Calu3 (cell line): Measurements from ENCODE around the gene SIRPB1. TPM values are rescaled to one million over a fixed set of nuclear protein-coding genes. Genes with fewer than 3 reads are reported as not detected.

Source experiments
- BruUV-seq: library from RNA; stranded (reverse); fragments of 400-500 nt; replicated peaks from 2 replicates; lab custom pipeline; 2021; lab: Mats Ljungman, UMichigan
- CTCF ChIA-PET: fragments of 300-600 bp; sonication (Branson Sonifier 250); formaldehyde crosslinking; loops from one replicate; lab custom pipeline; 2022; ENCODE audit warnings: antibody characterized with exemption; lab: Charles Lee
- DNase-seq: peaks from one replicate; pipeline ENCODE4 v3.0.0; 2022
- H3K27ac Mint-ChIP-seq: one replicate; pipeline ENCODE4 v1.8.0; 2022; ENCODE audit warnings: mixed read lengths; ENCODE audit not compliant: unreplicated experiment
- H3K27me3 Mint-ChIP-seq: one replicate; pipeline ENCODE4 v1.8.0; 2022; ENCODE audit warnings: mixed read lengths; ENCODE audit not compliant: unreplicated experiment
- H3K36me3 Mint-ChIP-seq: one replicate; pipeline ENCODE4 v1.8.0; 2022; ENCODE audit warnings: mild to moderate bottlenecking, moderate library complexity, mixed read lengths; ENCODE audit not compliant: insufficient read depth, unreplicated experiment
- H3K4me1 Mint-ChIP-seq: one replicate; pipeline ENCODE4 v1.8.0; 2022; ENCODE audit warnings: mild to moderate bottlenecking, low read depth, mixed read lengths; ENCODE audit not compliant: unreplicated experiment
- H3K4me3 Mint-ChIP-seq: one replicate; pipeline ENCODE4 v1.8.0; 2022; ENCODE audit warnings: mild to moderate bottlenecking, low read depth, moderate library complexity, mixed read lengths; ENCODE audit not compliant: unreplicated experiment
- H3K9me3 Mint-ChIP-seq: one replicate; pipeline ENCODE4 v1.8.0; 2022; ENCODE audit warnings: low read depth, mixed read lengths; ENCODE audit not compliant: unreplicated experiment
- CTCF ChIP-seq: fragments of 200-600 bp; IDR thresholded peaks from one replicate; pipeline ENCODE4 v1.8.0; 2022; ENCODE audit warnings: antibody characterized with exemption; ENCODE audit not compliant: unreplicated experiment
- intact Hi-C: fragments of 100-400 bp; cut with micrococcal nuclease; formaldehyde crosslinking; loops from one replicate; pipeline ENCODE4 v1.10.0; 2022; ENCODE audit not compliant: unreplicated experiment
- total RNA-seq: library from RNA; stranded (reverse); gene quantifications from 2 replicates; pipeline ENCODE4 v1.2.3, GENCODE V29; 2022

SIRPB1 gene
- total RNA-seq, 1 experiment from 2014 or later = 3.4 TPM

- DNase-seq = no peak
- intact Hi-C loops = no loop called here
- no peaks in the 10 kb centered on the region for H3K36me3 Mint-ChIP-seq
- peaks cover 7% of the 10 kb centered on the region for H3K4me1 Mint-ChIP-seq
- no peak for TF ChIP-seq CTCF
- H3K9me3 Mint-ChIP-seq = peaks cover 3% of the 10 kb centered on the region
- no peak overlapping the region for H3K4me3 Mint-ChIP-seq
- no TSS peak for BruUV-seq
- no peaks in the 10 kb centered on the region for H3K27me3 Mint-ChIP-seq
- CTCF ChIA-PET = no interaction called here
- no peak overlapping the region for H3K27ac Mint-ChIP-seq
Measured at GRCh38 chr20:1652960-1653359, 33.2 kb upstream of the SIRPB1 start.

GRCh38 chr20:1652104-1652503 is 32.3 kb upstream of the SIRPB1 start:
- H3K9me3 Mint-ChIP-seq = peaks cover 3% of the 10 kb centered on the region
- DNase-seq = no peak
- BruUV-seq = no TSS peak
- peaks cover 7% of the 10 kb centered on the region for H3K4me1 Mint-ChIP-seq
- H3K36me3 Mint-ChIP-seq = no peaks in the 10 kb centered on the region
- TF ChIP-seq CTCF = no peak
- intact Hi-C loops = no loop called here
- no peak overlapping the region for H3K27ac Mint-ChIP-seq
- CTCF ChIA-PET = no interaction called here
- H3K4me3 Mint-ChIP-seq = no peak overlapping the region
- H3K27me3 Mint-ChIP-seq = no peaks in the 10 kb centered on the region

GRCh38 chr20:1651268-1652058 is 31.7 kb upstream of the SIRPB1 start:
- no peaks in the 10 kb centered on the region for H3K36me3 Mint-ChIP-seq
- no peak for DNase-seq
- H3K4me1 Mint-ChIP-seq = peaks cover 7% of the 10 kb centered on the region
- H3K27ac Mint-ChIP-seq = no peak overlapping the region
- no peak overlapping the region for H3K4me3 Mint-ChIP-seq
- no peak for TF ChIP-seq CTCF
- no peaks in the 10 kb centered on the region for H3K27me3 Mint-ChIP-seq
- intact Hi-C loops = no loop called here
- H3K9me3 Mint-ChIP-seq = peaks cover 3% of the 10 kb centered on the region
- BruUV-seq = no TSS peak
- CTCF ChIA-PET = no interaction called here

GRCh38 chr20:1648101-1648500 is 28.3 kb upstream of the SIRPB1 start:
- Mint-ChIP-seq H3K27ac (no peak overlapping the region), H3K4me1 (no peaks in the 10 kb centered on the region), H3K36me3 (no peaks in the 10 kb centered on the region), H3K9me3 (no peaks in the 10 kb centered on the region), H3K27me3 (no peaks in the 10 kb centered on the region), H3K4me3 (no peak overlapping the region)
- CTCF ChIA-PET = no interaction called here
- DNase-seq = no peak
- no TSS peak for BruUV-seq
- intact Hi-C loops = no loop called here
- TF ChIP-seq CTCF = no peak
